PFSK-1 (cell line): ENCODE results near the gene CALCOCO1.

ENCODE experiments used
- POLR2AphosphoS5 ChIP-seq: IDR thresholded peaks from 2 replicates; pipeline ENCODE4 v1.6.1; 2012; ENCODE audit warnings: low read depth, mild to moderate bottlenecking, control low read depth, low read length, moderate library complexity
- SIN3A ChIP-seq: IDR thresholded peaks from 2 replicates; pipeline ENCODE4 v1.6.1; 2012; ENCODE audit warnings: mild to moderate bottlenecking, low read length, moderate library complexity, borderline replicate concordance; ENCODE audit not compliant: insufficient read depth
- TAF1 ChIP-seq: IDR thresholded peaks from 2 replicates; pipeline ENCODE4 v1.6.1; 2012; ENCODE audit warnings: low read length, control low read depth, borderline replicate concordance; ENCODE audit not compliant: insufficient read depth
- TF ChIP-seq, protein P1 (sequence below), 2 experiments: IDR thresholded peaks; 2 replicates each; pipeline versions ENCODE4 v1.6.1 to v1.8.0; 2011 to 2012; ENCODE audit warnings: low read depth in 2 of 2, low read length in 2 of 2, control low read depth in 1 of 2, inconsistent platforms in 1 of 2, mild to moderate bottlenecking in 1 of 2, moderate library complexity in 1 of 2; ENCODE audit not compliant: insufficient read depth in 1 of 2

DNA sequence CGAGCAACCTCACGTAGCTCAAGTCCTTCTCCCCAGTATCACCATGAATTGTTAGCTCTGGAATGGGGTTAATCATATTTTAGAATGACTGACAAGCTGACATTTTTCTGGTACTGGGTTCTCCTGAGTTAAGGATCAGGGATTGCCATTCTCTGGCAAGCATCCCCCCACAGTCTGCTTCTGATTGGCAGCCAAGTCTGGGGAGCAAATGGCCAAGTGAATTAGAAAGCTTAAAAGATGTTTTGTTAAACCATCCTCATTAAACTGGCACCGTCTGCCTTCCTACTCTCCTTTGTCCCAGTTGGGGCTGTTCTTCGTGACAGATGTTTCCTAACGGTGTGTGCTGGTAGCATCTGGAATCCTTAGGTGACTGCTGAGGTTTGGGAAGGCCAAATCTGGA lies 41.7 kb upstream of the CALCOCO1 start:
- TF ChIP-seq POLR2AphosphoS5 (no peak), TAF1 (no peak), SIN3A (no peak)
- TF ChIP-seq, protein P1, sequence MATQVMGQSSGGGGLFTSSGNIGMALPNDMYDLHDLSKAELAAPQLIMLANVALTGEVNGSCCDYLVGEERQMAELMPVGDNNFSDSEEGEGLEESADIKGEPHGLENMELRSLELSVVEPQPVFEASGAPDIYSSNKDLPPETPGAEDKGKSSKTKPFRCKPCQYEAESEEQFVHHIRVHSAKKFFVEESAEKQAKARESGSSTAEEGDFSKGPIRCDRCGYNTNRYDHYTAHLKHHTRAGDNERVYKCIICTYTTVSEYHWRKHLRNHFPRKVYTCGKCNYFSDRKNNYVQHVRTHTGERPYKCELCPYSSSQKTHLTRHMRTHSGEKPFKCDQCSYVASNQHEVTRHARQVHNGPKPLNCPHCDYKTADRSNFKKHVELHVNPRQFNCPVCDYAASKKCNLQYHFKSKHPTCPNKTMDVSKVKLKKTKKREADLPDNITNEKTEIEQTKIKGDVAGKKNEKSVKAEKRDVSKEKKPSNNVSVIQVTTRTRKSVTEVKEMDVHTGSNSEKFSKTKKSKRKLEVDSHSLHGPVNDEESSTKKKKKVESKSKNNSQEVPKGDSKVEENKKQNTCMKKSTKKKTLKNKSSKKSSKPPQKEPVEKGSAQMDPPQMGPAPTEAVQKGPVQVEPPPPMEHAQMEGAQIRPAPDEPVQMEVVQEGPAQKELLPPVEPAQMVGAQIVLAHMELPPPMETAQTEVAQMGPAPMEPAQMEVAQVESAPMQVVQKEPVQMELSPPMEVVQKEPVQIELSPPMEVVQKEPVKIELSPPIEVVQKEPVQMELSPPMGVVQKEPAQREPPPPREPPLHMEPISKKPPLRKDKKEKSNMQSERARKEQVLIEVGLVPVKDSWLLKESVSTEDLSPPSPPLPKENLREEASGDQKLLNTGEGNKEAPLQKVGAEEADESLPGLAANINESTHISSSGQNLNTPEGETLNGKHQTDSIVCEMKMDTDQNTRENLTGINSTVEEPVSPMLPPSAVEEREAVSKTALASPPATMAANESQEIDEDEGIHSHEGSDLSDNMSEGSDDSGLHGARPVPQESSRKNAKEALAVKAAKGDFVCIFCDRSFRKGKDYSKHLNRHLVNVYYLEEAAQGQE (IDR thresholded peaks at IDR 0.05; ENCODE audit: insufficient read depth in 1 of 2, low read depth in 2 of 2, low read length in 2 of 2), result no peak
